AG10803 (cell line): Measurements from ENCODE around the gene TEX101.
"Not testable (repeated sequence)": the region's sequence is repeated elsewhere in the genome, so short reads cannot be mapped to it uniquely, and the experiment has no call there.

Source experiments
- DNase-seq: peaks from one replicate; pipeline ENCODE4 v3.0.0; 2010; ENCODE audit warnings: low read depth
- H3K4me3 ChIP-seq: 2 replicates; pipeline ENCODE4 v1.5.1; 2011; ENCODE audit warnings: mild to moderate bottlenecking, low read length, control low read depth
- CTCF ChIP-seq: conservative IDR thresholded peaks from 2 replicates; pipeline ENCODE4 v1.5.1; 2011; ENCODE audit warnings: mild to moderate bottlenecking, low read length, control low read depth, inconsistent platforms

Gene TEX101

DNA sequence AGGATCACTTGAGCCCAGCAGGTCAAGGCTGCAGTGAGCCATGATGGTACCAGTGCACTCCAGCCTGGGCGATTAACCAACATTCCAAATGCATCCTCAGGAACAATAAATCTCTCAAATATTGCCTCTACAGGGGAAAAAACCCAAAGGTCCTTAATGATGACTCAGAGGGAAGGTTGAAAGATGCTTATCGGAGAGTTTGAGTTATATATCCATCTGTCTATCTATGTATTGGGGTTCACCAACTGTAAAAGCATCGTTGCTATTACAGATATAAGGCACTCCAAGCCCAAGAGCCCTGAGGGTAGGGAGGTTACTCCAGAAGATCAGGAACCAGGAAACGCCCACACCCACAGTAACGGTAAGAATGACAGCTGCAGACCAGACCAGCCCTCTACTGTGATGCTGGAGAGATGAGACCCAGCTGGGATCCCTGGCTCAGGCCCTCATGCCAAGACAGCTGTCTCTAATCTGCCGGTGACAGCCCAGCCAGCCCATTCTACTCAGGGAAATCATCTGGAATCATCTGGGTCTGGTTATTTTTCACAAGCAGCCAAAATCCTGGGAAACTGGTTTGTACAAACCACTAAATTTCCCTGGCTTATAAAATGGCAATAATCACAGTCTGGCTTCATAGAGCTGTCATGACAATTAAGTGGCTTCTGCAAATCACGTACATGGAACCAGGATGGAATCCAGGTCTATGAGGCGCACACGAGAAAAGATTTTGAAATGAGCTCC is 23.8 kb downstream of the TEX101 start:
- no peak overlapping the region for H3K4me3 ChIP-seq
- peak; percentile 99 for DNase-seq
- no peak for TF ChIP-seq CTCF

GRCh38 chr19:43439032-43439708 is 24.5 kb downstream of the TEX101 start:
- no peak overlapping the region for H3K4me3 ChIP-seq
- no peak for TF ChIP-seq CTCF
- peak; percentile 91 for DNase-seq

DNA sequence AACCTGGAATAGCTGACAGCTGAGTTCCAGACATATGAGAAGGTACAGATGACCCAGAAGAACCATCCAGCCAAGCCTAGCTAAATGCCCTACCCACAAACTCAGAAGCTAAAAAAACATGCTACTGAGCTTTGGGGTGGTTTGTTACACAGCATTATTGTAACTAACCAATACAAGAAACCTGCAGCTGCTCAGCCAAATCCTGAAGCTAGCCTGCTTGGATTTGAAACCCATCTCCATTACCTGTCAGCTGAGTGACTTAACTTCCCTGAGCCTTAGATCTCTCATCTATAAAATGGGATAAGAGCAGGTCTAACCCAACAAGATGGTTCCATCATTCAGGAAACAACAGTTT is 25.0 kb downstream of the TEX101 start:
- no peak overlapping the region for H3K4me3 ChIP-seq
- no peak for DNase-seq
- no peak for TF ChIP-seq CTCF

DNA sequence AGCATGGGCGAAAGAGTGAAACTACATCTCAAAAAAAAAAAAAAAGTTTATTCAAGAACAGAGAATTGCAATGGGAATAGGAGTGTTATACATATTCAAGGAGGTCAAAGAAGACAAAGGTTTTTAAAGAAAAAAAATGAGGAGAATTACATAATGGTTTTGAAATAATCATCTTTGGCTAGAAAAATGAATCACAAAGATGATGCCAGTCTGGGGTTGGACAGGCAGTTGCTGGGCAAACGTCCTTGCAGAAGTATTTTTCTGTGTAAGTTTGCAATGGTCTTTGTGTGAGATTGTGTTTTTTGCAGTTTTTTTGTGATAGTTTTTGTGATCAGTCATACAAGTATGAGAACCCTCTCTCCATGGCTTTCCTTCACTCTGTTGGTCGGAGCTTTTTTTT is 27.0 kb downstream of the TEX101 start:
- no peak for TF ChIP-seq CTCF
- no peak overlapping the region for H3K4me3 ChIP-seq
- DNase-seq: no peak

DNA sequence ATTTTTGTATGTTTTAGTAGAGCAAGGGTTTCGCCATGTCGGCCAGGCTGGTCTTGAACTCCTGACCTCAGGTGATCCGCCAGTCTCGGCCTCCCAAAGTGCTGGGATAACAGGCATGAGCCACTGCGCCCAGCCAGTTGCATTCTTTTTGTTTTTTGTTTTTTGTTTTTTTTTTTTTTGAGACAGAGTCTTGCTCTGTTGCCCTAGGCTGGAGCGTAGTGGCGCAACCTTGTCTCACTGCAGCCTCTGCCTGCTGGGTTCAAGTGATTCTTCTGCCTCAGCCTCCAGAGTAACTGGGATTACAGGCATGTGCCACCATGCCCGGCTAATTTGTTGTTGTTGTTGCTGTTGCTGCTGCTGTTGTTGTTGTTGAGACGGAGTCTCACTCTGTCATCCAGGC is 29.4 kb downstream of the TEX101 start:
- not testable (repeated sequence) for H3K4me3 ChIP-seq, DNase-seq

- no peak for DNase-seq
- TF ChIP-seq CTCF: no peak
- H3K4me3 ChIP-seq: no peak overlapping the region
Observed at GRCh38 chr19:43444531-43445287, 30.0 kb downstream of the TEX101 start.

DNA sequence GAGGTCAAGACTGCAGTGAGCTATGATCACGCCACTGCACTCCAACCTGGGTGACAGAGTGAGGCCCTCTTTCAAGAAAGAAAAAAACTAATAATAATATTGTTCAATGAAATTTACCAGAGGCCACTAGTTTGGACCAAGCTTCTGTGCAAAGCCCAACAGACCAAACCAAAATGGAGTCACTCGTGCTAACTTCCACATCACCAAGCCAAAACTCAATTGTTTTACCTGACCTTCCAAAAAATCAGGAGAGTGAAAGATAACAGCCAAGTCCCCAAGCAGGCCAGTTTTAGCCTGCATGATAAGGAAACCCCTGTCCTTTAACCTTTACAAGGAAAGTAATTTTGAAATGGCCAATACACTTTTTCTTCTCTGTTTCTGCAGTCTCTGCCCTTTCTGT is 30.7 kb downstream of the TEX101 start:
- no peak for TF ChIP-seq CTCF
- DNase-seq: no peak
- H3K4me3 ChIP-seq: no peak overlapping the region
